Activated CD8-positive, alpha-beta memory T cell treated with anti-CD3 and anti-CD28 coated beads, Interleukin-2, amount 50 U/mL, for 24 hours (primary cell): ENCODE data around the gene GRM4.
"Not testable (repeated sequence)": the region's sequence is repeated elsewhere in the genome, so short reads cannot be mapped to it uniquely, and the experiment has no call there.

ENCODE experiments used
- DNase-seq: peaks from one replicate; pipeline ENCODE4 v3.0.0-alpha.2; 2020; ENCODE audit errors: extremely low read depth

GRM4 gene

GRCh38 chr6:34043359-34043758, 102.5 kb downstream of the GRM4 start:
- no peak for DNase-seq

- DNase-seq = not testable (repeated sequence)
These were observed 103.9 kb downstream of the GRM4 start for GRCh38 chr6:34041998-34042397.

- no peak for DNase-seq
These were observed 104.5 kb downstream of the GRM4 start for GRCh38 chr6:34041385-34041784.

GRCh38 chr6:34039943-34040342, 105.9 kb downstream of the GRM4 start:
- DNase-seq = no peak

GRCh38 chr6:34037151-34037550, 108.7 kb downstream of the GRM4 start:
- no peak for DNase-seq

GRCh38 chr6:34036357-34037069, 109.4 kb downstream of the GRM4 start:
- no peak for DNase-seq

GRCh38 chr6:34035704-34036356, 110.1 kb downstream of the GRM4 start:
- no peak for DNase-seq

GRCh38 chr6:34035161-34035560, 110.7 kb downstream of the GRM4 start:
- DNase-seq = no peak

GRCh38 chr6:34032856-34033255, 113.0 kb downstream of the GRM4 start:
- no peak for DNase-seq

GRCh38 chr6:34031625-34032383, 114.1 kb downstream of the GRM4 start:
- no peak for DNase-seq

- no peak for DNase-seq
These were observed 114.9 kb downstream of the GRM4 start for GRCh38 chr6:34030831-34031624.

GRCh38 chr6:34029489-34030280, 116.2 kb downstream of the GRM4 start:
- DNase-seq = no peak

- DNase-seq = no peak
These were observed 117.1 kb downstream of the GRM4 start for GRCh38 chr6:34028691-34029360.

GRCh38 chr6:34027939-34028441, 117.9 kb downstream of the GRM4 start:
- no peak for DNase-seq

- no peak for DNase-seq
These were observed 118.4 kb downstream of the GRM4 start for GRCh38 chr6:34027445-34027936.

- DNase-seq = no peak
These were observed 120.0 kb downstream of the GRM4 start for GRCh38 chr6:34025861-34026260.

- DNase-seq = no peak
These were observed 120.6 kb downstream of the GRM4 start for GRCh38 chr6:34025112-34025807.

- no peak for DNase-seq
These were observed 123.0 kb downstream of the GRM4 start for GRCh38 chr6:34022873-34023255.

- no peak for DNase-seq
These were observed 123.5 kb downstream of the GRM4 start for GRCh38 chr6:34022250-34022872.
